HG03439 (cell line): ENCODE measurements around the gene PHACTR4.
"Not testable (repeated sequence)": the region's sequence is repeated elsewhere in the genome, so short reads cannot be mapped to it uniquely, and the experiment has no call there.

Experiments
- ATAC-seq: cut with Tn5 transposase; IDR thresholded peaks from one replicate; pipeline ENCODE4 v1.9.1; 2021; ENCODE audit warnings: mild to moderate bottlenecking, moderate library complexity; ENCODE audit not compliant: unreplicated experiment

PHACTR4 gene

DNA sequence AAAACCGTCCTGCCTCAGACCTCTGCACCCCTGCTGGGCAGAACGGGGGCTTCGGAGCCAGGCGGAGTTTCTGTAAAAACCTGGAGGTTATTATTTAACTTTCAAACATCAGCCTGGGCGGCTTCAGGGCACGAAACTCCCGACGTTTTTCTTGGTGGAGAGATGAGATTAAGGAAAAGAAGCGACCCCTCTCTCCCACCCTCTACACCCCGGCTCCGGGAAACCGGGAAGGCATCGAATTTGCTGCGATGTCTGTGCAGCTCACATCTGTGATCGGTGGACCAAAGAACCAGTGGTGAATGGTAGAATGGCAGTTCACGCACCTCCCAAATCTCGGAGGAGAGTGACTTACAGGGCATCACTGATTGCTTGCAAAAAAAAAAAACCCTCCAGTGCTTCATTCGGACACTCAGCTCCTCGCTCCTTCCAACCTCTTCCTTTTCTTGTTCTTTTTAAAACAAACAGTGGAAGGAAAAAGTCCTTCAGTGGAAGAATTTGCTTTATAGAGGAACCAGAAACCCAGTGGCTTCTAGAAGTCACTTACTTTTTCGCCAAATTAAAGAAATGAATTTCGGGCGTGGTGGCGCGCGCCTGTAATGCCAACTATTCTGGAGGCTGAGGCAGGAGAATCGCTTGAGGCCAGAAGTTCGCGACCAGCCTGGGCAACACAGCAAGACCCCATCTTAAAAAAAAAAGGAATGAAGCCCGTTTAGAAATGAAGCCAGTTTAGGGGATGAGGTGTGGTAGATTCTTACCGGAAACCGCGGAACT lies 884 bp downstream of the PHACTR4 start:
- peak; percentile 21 for ATAC-seq

DNA sequence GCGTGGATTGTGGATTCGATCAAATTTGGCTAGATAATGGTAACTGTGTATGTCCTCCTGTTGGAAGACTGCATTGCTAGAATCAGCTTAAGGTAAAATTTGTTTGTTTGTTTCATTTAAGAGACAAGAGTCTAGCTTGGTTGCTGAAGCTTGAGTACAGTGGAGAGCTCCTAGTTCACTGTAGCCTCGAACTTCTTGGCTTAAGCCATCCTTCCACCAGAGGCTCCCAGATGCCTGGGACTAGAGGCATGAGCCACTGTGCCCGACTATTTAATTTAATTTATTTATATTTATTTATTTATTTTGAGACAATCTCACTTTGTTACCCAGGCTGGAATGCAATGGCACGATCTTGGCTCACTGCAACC lies 1.5 kb downstream of the PHACTR4 start:
- ATAC-seq = no peak

DNA sequence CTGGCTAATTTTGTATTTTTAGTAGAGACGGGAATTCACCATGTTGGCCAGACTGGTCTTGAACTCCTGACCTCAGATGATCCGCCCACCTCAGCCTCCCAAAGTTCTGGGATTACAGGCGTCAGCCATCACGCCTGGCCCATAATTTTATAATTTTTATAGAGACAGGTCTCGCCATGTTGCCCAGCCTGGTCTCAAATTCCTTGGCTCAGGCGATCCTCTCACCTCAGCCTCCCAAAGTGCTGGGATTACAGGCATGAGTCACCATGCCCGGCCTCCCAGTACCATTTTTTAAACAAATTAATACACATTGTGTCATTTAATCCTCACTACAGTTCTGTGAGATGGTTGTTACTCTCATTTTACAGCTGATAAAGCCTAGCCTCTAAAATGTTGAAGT lies 3.9 kb downstream of the PHACTR4 start:
- not testable (repeated sequence) for ATAC-seq

DNA sequence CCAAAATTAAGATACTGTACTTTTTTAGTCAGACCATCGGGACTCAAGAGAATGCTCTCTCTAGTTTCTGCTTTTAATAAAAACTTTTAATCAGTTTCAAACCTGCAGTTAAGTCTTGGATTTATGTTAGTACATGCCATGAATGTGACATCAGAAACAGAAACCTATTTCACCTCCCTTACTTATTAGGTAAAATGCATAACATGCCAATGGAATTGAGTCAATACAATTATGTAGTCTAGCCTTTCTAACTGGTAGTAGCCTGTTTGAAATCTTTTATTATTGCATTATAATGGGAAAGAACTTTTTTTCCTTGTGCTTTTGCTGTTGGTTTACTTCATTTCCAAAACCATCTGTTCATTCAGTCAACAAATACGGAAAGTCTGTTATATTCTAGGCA lies 4.8 kb downstream of the PHACTR4 start:
- no peak for ATAC-seq

DNA sequence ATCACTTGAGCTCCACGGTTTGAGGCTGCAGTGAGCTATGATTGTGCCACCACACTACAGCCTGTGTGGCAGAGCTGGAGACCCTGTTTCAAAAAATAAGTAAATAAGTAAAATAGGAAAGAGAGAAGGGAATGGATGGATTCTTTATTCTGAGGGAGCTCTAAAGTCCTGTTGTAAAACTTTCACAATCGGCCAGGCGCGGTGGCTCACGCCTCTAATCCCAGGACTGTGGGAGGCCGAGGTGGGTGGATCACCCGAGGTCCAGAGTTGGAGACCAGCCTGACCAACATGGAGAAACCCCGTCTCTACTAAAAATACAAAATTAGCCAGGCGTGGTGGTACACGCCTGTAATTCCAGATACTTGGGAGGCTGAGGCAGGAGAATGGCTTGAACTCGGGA lies 6.1 kb downstream of the PHACTR4 start:
- ATAC-seq = not testable (repeated sequence)

- ATAC-seq = not testable (repeated sequence)
These were observed 6.7 kb downstream of the PHACTR4 start for GRCh38 chr1:28376195-28376594.

DNA sequence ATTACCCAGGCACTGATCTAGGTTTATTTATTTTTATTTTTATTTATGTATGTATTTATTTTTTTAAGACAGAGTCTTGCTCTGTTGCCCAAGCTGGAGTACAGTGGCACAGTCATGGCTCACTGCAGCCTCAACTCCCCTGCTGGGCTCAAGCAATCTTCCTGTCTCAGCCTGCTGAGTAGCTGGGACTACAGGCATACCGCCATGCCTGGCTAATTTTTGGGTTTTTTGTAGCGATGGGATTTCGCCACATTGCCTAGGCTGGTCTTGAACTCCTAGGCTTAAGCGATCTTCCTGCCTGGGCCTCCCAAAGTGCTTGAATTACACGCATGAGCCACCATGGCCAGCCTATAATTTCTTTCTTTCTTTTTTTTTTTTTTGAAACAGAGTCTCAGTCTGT lies 9.4 kb downstream of the PHACTR4 start:
- ATAC-seq = no peak

DNA sequence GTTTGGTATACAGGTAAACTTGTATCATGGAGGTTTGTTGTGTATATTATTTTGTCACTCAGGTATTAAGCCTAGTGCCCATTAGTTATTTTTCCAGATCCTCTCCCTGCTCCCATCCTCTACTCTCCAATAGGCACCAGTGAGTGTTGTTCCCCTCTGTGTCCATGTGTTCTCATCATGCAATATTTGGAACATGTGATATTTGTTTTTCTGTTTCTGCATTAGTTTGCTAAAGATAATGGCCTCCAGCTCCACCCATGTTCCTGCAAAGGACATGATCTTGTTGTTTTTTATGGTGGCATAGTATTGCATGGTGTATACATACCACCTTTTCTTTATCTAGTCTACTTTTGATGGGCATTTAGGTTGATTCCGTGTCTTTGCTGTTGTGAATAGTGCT lies 10.9 kb downstream of the PHACTR4 start:
- no peak for ATAC-seq

DNA sequence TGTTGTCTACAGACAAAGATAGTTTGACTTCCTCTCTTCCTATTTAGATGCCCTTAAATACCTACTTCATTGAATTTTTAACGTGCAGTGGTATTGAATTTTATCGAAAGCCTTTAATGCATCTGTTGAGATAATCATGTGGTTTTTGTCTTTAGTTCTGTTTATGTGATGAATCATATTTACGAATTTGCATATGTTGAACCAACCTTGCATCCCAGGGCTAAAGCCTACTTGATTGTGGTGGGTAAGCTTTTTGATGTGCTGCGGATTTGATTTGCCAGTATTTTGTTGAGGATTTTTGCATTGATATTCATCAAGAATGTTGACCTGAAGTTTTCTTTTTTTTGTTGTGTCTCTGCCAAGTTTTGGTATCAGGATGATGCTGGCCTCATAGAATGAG lies 14.2 kb downstream of the PHACTR4 start:
- ATAC-seq = not testable (repeated sequence)

DNA sequence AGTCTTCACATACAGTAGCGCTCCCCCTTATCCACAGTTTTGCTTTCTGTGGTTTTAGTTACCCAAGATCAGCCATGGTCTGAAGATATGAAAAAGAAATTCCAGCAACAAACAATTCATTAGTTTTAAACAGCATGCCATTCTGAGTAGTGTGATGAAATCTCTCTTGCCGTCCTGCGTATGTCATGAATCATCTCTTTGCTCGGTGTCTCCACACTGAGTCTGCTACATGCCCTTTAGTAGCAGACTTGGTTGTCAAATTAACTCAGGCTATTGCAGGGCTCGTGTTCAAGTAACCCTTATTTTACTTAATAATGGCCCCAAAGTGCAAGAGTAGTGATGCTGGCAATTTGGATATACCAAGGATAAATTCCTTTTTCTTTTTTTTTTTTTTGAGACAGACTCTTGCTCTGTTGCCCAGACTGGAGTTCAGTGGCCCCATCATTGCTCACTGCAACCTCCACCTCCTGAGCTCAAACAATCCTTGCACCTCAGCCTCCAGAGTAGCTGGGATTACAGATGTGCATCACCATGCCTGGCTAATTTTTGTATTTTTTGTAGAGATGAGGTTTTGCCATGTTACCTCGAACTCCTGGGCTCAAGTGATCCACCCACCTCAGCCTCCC lies 22.6 kb downstream of the PHACTR4 start:
- no peak for ATAC-seq

- no peak for ATAC-seq
These were observed 24.6 kb downstream of the PHACTR4 start for GRCh38 chr1:28394136-28394535.

GRCh38 chr1:28395181-28395580 lies 25.6 kb downstream of the PHACTR4 start:
- no peak for ATAC-seq

DNA sequence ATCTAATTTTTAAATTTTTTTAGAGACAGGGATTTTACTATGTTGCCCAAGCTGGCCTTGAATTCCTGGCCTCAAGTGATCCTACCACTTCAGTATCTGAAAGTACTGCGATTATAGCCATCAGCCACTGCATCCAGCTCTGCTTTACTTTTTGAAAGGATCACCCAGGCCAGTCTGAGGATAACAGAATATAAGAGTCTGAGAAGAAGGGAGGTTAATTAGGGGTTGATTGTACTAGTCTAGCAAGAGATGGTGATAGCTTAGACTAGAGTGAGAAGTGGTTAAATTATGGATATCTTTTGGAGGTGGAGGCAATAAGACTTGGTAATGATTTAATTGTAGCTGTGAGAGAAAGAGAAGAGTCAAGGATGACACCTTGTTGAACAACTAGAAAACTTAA lies 32.2 kb downstream of the PHACTR4 start:
- no peak for ATAC-seq

DNA sequence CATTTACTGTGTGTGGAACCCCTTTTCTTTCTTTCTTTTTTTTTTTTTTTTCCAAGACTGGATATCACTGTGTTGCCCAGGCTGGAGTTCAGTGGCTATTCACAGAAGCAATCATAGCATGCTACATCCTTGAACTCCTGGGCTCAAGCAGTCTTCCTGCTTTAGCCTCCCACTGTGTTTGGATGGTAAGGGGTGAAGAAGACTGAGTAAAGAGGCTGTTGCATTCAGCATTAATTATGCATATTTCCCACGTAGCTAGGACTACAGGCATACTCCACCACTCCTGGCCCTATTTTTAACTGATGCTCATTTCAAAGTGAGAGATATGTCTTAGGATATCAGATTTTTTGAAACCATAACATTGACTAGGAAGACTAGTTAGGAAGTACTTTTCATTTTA lies 39.5 kb downstream of the PHACTR4 start:
- ATAC-seq = no peak

DNA sequence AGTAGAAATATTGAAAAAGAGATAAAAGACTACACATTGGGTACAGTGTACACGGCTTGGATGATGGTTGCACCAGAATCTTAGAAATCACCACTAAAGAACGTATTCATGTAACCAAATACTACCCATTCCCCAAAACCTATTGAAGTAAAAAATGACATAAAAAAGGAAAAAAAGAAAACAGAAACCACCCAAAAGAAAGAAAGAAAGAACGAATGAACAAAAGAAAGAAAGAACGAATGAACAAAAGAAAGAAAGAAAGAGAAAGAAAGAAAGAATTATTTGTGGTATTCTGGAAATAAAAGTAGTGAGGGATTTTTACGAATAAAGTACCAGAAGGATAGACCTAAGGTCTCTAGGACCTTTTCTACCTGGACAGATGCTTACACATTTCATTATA lies 42.1 kb downstream of the PHACTR4 start:
- no peak for ATAC-seq

GRCh38 chr1:28412731-28413130 lies 43.2 kb downstream of the PHACTR4 start:
- ATAC-seq = no peak

- no peak for ATAC-seq
These were observed 47.1 kb downstream of the PHACTR4 start for GRCh38 chr1:28416509-28417194.

DNA sequence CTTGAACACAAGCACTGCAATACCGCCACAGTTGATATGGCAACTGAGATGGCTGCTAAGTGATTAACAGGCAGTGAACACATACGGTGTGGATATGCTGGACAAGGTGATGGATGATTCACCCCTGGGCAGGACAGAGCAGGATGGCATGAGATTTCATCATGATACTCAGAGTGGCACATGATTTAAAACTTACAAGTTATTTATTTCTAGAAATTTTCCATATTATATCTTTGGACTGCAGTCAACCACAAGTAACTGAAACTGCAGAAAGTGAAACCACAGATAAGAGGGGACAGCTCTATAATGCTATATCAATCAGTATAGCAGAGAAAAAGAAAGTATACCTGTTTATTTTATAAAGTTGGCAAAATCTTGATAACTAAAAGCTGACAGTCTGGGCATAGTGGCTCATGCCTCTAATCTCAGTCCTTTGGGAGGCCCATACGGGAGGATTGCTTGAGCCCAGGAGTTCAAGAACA lies 47.9 kb downstream of the PHACTR4 start:
- ATAC-seq = no peak

- ATAC-seq = no peak
These were observed 48.5 kb downstream of the PHACTR4 start for GRCh38 chr1:28417926-28418637.

- no peak for ATAC-seq
These were observed 52.2 kb downstream of the PHACTR4 start for GRCh38 chr1:28421744-28422143.

GRCh38 chr1:28426831-28427230 lies 57.3 kb downstream of the PHACTR4 start:
- ATAC-seq = no peak
